GM23338 (cell line): Measurements from ENCODE around the gene PLET1. TPM values are rescaled to one million over a fixed set of nuclear protein-coding genes. Genes with fewer than 3 reads are reported as not detected.

Experiments
- ATAC-seq: fragments of 200-7000 bp; cut with Tn5 transposase; 3 replicates; pipeline ENCODE4 v1.9.1; 2020
- DNase-seq: peaks from one replicate; pipeline ENCODE4 v3.0.0-alpha.2; 2015; ENCODE audit warnings: low spot score
- H2AFZ ChIP-seq: fragments of 200-600 bp; sonication (generic); 2 replicates; pipeline ENCODE4 v1.8.0; 2016; ENCODE audit warnings: antibody characterized with exemption, mild to moderate bottlenecking, moderate library complexity
- H3F3A ChIP-seq: fragments of 200-600 bp; sonication (generic); replicated peaks from 2 replicates; pipeline ENCODE4 v1.8.0; 2017; ENCODE audit warnings: antibody characterized with exemption, mixed run types, low read depth
- H3K27ac ChIP-seq: fragments of 200-600 bp; sonication (generic); 2 replicates; pipeline ENCODE4 v1.6.1; 2016; ENCODE audit warnings: low read depth
- H3K27me3 ChIP-seq: fragments of 200-600 bp; sonication (generic); 2 replicates; pipeline ENCODE4 v1.8.0; 2016; ENCODE audit warnings: mild to moderate bottlenecking, mixed run types, moderate library complexity; ENCODE audit not compliant: insufficient read depth
- H3K36me3 ChIP-seq: fragments of 200-600 bp; sonication (generic); 2 replicates; pipeline ENCODE4 v1.8.0; 2016; ENCODE audit warnings: mild to moderate bottlenecking; ENCODE audit not compliant: insufficient read depth
- H3K4me1 ChIP-seq: fragments of 200-600 bp; sonication (generic); 2 replicates; pipeline ENCODE4 v1.8.0; 2016; ENCODE audit warnings: mild to moderate bottlenecking, moderate library complexity; ENCODE audit not compliant: insufficient read depth
- H3K4me2 ChIP-seq: fragments of 200-600 bp; sonication (generic); 2 replicates; pipeline ENCODE4 v1.7.1; 2017; ENCODE audit warnings: mixed run types
- H3K4me3 ChIP-seq: fragments of 200-600 bp; sonication (generic); 2 replicates; pipeline ENCODE4 v1.6.1; 2016; ENCODE audit warnings: mixed run types
- H3K79me2 ChIP-seq: fragments of 200-600 bp; sonication (generic); replicated peaks from 2 replicates; pipeline ENCODE4 v1.8.0; 2017; ENCODE audit warnings: mild to moderate bottlenecking; ENCODE audit not compliant: insufficient read depth
- H3K9me2 ChIP-seq: fragments of 200-600 bp; sonication (generic); 2 replicates; pipeline ENCODE4 v1.8.0; 2017; ENCODE audit not compliant: insufficient read depth
- H4K20me1 ChIP-seq: fragments of 200-600 bp; sonication (generic); replicated peaks from 2 replicates; pipeline ENCODE4 v1.8.0; 2017; ENCODE audit warnings: mild to moderate bottlenecking; ENCODE audit not compliant: insufficient read depth
- H3K27ac Mint-ChIP-seq: 2 replicates; pipeline ENCODE4 v1.8.0; 2020; ENCODE audit warnings: inconsistent platforms, mild to moderate bottlenecking, moderate library complexity, mixed read lengths
- H3K27me3 Mint-ChIP-seq: 3 replicates; pipeline ENCODE4 v1.8.0; 2022; ENCODE audit warnings: low read depth, mild to moderate bottlenecking, moderate library complexity, mixed read lengths, inconsistent platforms; ENCODE audit not compliant: insufficient read depth, poor library complexity
- H3K36me3 Mint-ChIP-seq: 3 replicates; pipeline ENCODE4 v1.8.0; 2021; ENCODE audit warnings: low read depth, mild to moderate bottlenecking, inconsistent platforms, moderate library complexity, mixed read lengths
- H3K4me1 Mint-ChIP-seq: 3 replicates; pipeline ENCODE4 v1.8.0; 2020; ENCODE audit warnings: mild to moderate bottlenecking, inconsistent platforms, mixed read lengths
- H3K4me3 Mint-ChIP-seq: 3 replicates; pipeline ENCODE4 v1.8.0; 2021; ENCODE audit warnings: moderate library complexity, mild to moderate bottlenecking, inconsistent platforms, mixed read lengths
- H3K9me3 Mint-ChIP-seq: 3 replicates; pipeline ENCODE4 v1.8.0; 2020; ENCODE audit warnings: moderate library complexity, mild to moderate bottlenecking, inconsistent platforms, mixed read lengths
- ETS1 ChIP-seq: IDR thresholded peaks from 2 replicates; pipeline ENCODE4 v1.6.1; 2016; ENCODE audit warnings: antibody characterized with exemption
- EZH2 ChIP-seq: fragments of 200-600 bp; sonication (generic); IDR thresholded peaks from one replicate; pipeline ENCODE4 v1.8.0; 2017; ENCODE audit warnings: antibody characterized with exemption, mild to moderate bottlenecking, low read depth; ENCODE audit not compliant: unreplicated experiment
- REST ChIP-seq: IDR thresholded peaks from one replicate; pipeline ENCODE4 v1.6.1; 2018; ENCODE audit warnings: antibody characterized with exemption; ENCODE audit not compliant: unreplicated experiment
- ZNF114 ChIP-seq: fragments of 250-450 bp; sonication (Bioruptor Pico); IDR thresholded peaks from 2 replicates; pipeline ENCODE4 v1.5.0; 2020; ENCODE audit warnings: mild to moderate bottlenecking, moderate library complexity
- ZNF462 ChIP-seq: fragments of 250-450 bp; sonication (Bioruptor Pico); IDR thresholded peaks from 2 replicates; pipeline ENCODE4 v1.5.0; 2020; ENCODE audit warnings: mild to moderate bottlenecking, moderate library complexity
- polyA plus RNA-seq: library from polyadenylated mRNA; unstranded; fragments of >200 nt; fragmentation: Nextera tagmentation; extraction: Ambion mirVana; gene quantifications from 2 replicates; pipeline ENCODE4 v1.2.1, GENCODE V29; 2016
- total RNA-seq: library from RNA; depleted of rRNA; stranded (reverse); fragments of >200 nt; shearing (Covaris generic); gene quantifications from 2 replicates; pipeline ENCODE4 v1.2.3, GENCODE V29; 2014

The PLET1 gene
- total and polyA plus RNA-seq, 2 experiments from 2014 or later: not detected

- no peak for TF ChIP-seq REST
Measured at GRCh38 chr11:112248201-112248600, 12.5 kb downstream of the PLET1 start (continued).

GRCh38 chr11:112247201-112247600 is 13.5 kb downstream of the PLET1 start:
- Histone ChIP-seq H3F3A (no peaks in the 10 kb centered on the region), H2AFZ (no peak overlapping the region), H3K36me3 (no peaks in the 10 kb centered on the region), H4K20me1 (no peaks in the 10 kb centered on the region), H3K9me2 (no peaks in the 10 kb centered on the region), H3K4me2 (no peak overlapping the region), H3K27ac (no peak overlapping the region), H3K4me3 (no peak overlapping the region), H3K79me2 (no peaks in the 10 kb centered on the region), H3K27me3 (no peaks in the 10 kb centered on the region), H3K4me1 (no peaks in the 10 kb centered on the region)
- Mint-ChIP-seq H3K27me3 (no peaks in the 10 kb centered on the region), H3K27ac (no peak overlapping the region), H3K36me3 (peaks cover 16% of the 10 kb centered on the region; the same call in 2 of the 3 replicates), H3K9me3 (peaks cover 13% of the 10 kb centered on the region; the same call in 2 of the 3 replicates), H3K4me3 (no peak overlapping the region), H3K4me1 (no peaks in the 10 kb centered on the region)
- ATAC-seq (no peak), DNase-seq (no peak)
- TF ChIP-seq ZNF114 (CRISPR knock-in tag) (no peak), ETS1 (no peak), EZH2 (no peak), ZNF462 (no peak)
